OCI-M1 (cell line): ENCODE measurements around the gene PNPLA6.

Experiments
- DNase-seq: peaks from one replicate; lab custom pipeline; 2025; lab: John Stamatoyannopoulos, UW

The PNPLA6 gene

GRCh38 chr19:7515645-7516151 lies 19.8 kb upstream of the PNPLA6 start, which contains the start of gene ZNF358:
TSS of gene ZNF358 (plus strand) at chr19:7516103. CDS start at chr19:7519243, 3,140 bp downstream.
- peak; percentile 51 for DNase-seq

DNA sequence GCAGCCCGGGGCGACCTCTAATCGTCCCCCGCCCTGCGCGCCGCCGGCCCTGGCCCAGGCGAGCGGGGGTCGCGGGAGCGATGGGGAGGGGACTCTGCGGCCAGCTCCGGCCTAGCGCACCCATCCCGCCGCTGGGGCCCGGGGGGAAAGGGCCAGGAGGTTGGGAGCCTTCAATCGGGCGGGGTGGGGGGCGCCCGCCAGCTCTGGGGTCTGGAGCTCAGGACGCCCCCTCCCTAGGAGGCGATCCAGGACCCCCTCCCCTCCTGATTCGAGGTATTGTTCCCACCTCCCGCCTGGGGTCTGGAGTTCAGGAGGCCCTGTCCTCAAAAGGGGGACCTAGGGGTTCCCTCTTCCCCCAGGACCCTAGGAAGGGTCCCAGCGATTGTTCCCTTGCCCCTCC lies 19.2 kb upstream of the PNPLA6 start:
- no peak for DNase-seq

- DNase-seq = no peak
Observed at GRCh38 chr19:7516878-7517277, 18.6 kb upstream of the PNPLA6 start.

DNA sequence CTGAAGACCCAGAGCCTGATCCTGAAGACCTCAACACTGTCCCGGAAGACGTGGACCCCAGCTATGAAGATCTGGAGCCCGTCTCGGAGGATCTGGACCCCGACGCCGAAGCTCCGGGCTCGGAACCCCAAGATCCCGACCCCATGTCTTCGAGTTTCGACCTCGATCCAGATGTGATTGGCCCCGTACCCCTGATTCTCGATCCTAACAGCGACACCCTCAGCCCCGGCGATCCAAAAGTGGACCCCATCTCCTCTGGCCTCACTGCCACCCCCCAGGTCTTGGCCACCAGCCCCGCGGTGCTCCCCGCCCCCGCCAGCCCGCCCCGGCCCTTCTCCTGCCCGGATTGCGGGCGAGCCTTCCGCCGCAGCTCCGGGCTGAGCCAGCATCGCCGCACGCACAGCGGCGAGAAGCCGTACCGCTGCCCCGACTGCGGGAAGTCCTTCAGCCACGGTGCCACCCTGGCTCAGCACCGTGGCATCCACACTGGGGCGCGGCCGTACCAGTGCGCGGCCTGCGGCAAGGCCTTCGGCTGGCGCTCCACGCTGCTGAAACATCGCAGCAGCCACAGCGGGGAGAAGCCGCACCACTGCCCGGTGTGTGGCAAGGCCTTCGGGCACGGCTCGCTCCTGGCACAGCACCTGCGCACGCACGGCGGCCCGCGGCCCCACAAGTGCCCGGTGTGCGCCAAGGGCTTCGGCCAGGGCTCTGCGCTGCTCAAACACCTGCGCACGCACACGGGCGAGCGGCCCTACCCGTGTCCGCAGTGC lies 16.0 kb upstream of the PNPLA6 start:
- no peak for DNase-seq

- no peak for DNase-seq
Observed at GRCh38 chr19:7520131-7521051, 15.1 kb upstream of the PNPLA6 start.

DNA sequence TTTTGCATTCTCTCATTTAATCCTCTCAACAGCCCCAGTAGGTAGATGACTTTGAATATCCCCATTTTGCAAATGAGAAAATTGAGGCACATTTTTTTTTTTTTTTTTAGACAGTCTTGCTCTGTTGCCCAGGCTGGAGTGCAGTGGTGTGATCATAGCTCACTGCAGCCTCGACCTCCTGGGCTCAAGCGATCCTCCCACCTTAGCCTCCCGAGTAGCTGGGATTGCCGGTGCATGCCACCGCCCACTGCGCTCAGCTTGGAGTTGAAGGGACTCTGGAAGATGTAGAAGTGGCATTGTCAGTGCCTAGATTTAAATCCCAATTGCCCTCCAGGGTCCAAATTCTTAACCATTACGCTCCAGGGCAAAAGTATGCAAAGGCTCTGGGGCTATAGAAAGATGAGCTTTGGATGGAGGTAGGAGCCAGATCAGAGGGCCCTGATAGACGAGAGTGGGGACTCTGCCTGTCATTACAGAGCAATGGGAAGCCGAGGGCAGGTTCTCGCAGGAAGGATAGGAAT lies 13.9 kb upstream of the PNPLA6 start:
- DNase-seq = no peak

DNA sequence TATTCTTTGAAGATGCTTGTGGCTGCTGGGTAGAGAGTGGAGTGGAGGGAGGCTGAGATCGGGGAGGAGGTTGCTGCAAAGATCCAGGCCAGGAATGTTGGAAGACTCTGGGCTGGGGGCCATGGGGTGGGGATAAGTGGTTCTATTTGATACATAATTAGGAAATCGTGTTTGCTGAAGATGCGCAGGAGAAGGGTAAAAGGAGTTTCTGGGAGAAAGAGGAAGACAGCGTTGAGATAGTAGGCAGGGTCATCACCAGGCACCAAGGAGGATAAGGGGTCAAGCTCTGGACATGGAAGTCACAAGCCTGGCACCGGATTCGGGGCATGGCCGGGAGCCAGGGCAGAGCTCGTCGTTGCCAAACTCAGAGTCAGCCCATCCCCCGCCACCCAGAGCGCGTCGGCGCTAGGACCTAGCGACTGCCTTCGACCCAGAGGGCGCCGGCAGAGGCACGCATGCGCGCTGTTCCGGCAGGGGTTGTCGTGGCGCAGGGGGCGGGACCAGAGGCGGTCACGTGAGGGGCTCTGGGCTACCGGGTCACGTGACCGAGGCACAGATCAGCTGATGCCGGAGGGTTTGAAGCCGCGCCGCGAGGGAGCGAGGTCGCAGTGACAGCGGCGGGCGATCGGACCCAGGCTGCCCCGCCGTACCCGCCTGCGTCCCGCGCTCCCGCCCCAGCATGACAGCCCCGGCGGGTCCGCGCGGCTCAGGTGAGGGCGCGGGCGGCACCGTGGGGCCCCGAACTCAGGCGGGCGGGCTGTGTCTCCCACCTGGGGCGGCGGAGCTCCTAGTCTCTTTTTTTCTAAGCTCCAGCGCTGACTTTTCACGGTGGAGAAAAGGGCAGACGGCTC lies 13.2 kb upstream of the PNPLA6 start, which contains the start of gene MCOLN1:
Gene MCOLN1 (plus strand): TSS at position 553 of the 851 bp plus-strand sequence. CDS start 127 bp downstream, at position 680.
- peak; percentile 97 for DNase-seq

DNA sequence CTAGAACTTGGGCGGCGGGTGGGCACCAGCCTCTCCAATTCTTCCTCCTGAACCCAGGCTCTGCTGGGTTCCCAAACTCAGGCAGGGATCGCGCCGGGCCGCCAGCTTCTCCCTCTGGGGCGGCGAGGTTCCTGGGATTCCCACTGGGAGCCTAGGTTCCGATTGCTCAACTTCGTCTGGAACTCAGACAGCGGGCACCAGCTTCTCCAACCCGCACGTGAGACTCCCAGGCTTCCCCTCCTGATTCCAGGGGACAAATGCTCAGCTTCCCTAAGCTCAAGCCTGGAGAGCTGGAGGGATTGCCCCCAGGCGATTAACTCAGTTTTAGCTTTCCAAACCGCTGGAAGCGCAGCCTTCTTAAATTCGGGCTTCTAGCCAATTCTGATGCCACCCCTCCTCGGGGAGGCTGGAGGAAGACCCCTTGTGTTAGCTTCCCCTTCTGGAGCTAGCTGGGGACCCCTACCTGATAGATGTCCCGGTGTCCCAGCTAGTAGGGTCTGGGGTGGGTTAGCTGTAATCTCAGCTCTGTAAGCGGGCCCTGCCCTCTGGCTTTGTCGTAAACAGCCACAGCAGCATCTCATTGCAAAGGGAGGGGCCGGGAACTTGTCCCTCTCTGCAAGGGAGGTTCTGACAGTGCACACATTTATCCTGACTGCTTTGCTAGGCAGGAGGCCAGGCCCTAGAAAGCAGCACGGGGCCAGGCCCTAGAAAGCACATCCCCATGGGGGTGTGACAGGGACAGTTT lies 12.4 kb upstream of the PNPLA6 start:
- peak; percentile 6 for DNase-seq

DNA sequence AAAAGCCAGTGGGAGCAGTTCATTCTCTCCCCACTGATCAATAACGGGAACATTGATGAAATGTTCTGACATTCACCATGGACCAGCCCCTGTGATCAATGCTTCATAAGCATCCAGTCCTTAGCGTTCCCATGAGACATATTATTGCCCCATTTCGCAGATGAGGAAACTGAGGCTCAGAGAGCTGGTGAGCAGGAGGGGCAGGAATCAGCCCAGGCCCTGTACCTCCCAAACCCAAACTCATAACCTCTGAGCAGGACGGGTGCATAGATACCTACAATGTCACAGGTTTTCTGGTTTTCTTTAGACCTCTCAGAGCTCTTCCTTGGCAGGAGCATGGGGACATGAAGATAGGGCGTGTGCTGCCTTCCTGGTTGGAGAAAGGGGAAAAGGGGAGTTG lies 11.0 kb upstream of the PNPLA6 start:
- DNase-seq = no peak

GRCh38 chr19:7524992-7525739 lies 10.4 kb upstream of the PNPLA6 start:
- no peak for DNase-seq

GRCh38 chr19:7526059-7526929 lies 9.2 kb upstream of the PNPLA6 start:
- DNase-seq = no peak

- DNase-seq = no peak
Observed at GRCh38 chr19:7527516-7528191, 7.9 kb upstream of the PNPLA6 start.

- no peak for DNase-seq
Observed at GRCh38 chr19:7528192-7528519, 7.4 kb upstream of the PNPLA6 start.

- DNase-seq = no peak
Observed at GRCh38 chr19:7528522-7529245, 6.8 kb upstream of the PNPLA6 start.

DNA sequence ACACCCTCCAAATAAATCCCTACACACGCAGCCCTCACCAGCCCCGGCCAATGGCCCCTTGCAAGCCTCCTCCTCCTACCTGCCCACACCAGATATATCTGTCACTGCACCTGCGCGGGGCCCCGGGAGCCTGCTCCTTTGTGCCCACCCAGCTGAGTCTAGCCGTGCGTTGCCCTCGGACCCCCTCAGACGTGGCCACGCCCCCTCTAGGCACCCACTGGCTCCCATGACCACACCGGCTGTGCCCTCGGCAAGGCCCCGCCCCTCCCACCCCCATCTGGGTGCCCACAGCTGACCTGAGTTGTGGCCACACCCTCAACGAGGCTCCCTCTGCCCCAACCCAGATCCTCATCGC lies 6.3 kb upstream of the PNPLA6 start:
- no peak for DNase-seq

DNA sequence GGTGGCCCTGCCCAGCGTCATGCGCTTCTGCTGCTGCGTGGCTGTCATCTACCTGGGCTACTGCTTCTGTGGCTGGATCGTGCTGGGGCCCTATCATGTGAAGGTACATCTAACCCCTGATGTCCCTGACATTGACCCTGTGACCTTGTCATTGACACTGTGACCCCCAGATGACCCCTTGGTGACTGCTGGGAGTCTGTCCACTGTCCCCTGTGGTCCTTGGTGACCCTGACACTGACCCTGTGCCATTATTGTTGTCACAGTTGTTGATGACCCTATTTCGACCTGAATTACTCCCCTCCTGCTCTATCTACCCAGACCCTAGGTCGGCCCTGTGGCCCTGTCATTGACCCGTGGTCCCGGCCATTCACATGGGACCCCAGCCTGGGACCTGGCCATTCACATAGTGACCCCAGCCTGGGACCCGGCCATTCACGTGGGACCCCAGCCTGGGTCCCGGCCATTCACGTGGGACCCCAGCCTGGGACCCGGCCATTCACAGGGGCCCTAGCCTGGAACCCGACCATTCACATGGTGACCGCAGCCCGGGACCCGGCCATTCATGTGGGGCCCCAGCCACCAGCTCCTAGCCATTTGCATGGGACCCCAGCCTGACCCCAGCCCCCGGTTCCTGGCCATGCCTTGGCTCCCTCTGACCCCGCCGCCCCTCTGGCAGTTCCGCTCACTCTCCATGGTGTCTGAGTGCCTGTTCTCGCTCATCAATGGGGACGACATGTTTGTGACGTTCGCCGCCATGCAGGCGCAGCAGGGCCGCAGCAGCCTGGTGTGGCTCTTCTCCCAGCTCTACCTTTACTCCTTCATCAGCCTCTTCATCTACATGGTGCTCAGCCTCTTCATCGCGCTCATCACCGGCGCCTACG lies 5.7 kb upstream of the PNPLA6 start:
- DNase-seq = no peak

DNA sequence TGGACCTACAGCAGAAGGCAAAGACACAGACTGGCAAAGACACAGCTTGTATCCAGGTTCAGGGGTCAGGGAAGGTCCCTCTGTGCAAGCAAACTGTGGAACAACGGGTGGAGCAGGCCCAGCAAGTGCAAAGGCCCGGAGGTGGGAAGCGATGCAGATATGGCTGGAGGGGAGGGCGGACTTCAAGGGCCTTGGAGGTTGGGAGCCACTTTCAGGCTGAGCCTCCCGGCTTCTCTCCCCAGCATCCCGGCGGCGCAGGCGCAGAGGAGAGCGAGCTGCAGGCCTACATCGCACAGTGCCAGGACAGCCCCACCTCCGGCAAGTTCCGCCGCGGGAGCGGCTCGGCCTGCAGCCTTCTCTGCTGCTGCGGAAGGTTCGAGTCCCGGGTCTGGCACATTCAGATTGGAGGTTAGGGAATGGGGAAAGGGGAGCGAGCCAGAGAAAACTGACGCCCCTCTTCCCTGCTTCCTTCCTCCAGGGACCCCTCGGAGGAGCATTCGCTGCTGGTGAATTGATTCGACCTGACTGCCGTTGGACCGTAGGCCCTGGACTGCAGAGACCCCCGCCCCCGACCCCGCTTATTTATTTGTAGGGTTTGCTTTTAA lies 2.1 kb upstream of the PNPLA6 start:
- DNase-seq = no peak
